Endothelial cell of umbilical vein (primary cell): ENCODE measurements around the gene FBXL17. TPM values are rescaled to one million over a fixed set of nuclear protein-coding genes. Genes with fewer than 3 reads are reported as not detected.

Source experiments
- BruUV-seq: library from RNA; stranded (reverse); fragments of 400-500 nt; replicated peaks from 2 replicates; lab custom pipeline; 2021; lab: Mats Ljungman, UMichigan
- CTCF ChIA-PET: fragments of 300-600, 350-600 bp; sonication (Branson Sonifier 250); formaldehyde crosslinking; loops from one replicate; lab custom pipeline; 2021; ENCODE audit warnings: antibody characterized with exemption, inconsistent platforms; lab: Charles Lee
- POLR2A ChIA-PET: fragments of 300-600, 350-600 bp; sonication (Branson Sonifier 250); formaldehyde crosslinking; loops from one replicate; lab custom pipeline; 2021; ENCODE audit warnings: antibody characterized with exemption, inconsistent platforms; lab: Charles Lee
- DNase-seq: peaks from one replicate; pipeline ENCODE4 v3.0.0-alpha.2; 2011; ENCODE audit warnings: low read depth, low spot score
- FAIRE-seq: peaks from 2 replicates; lab custom pipeline; 2011; peaks lifted over from hg19 to GRCh38; lab: Jason Lieb, UNC
- H2AFZ ChIP-seq: 2 replicates; pipeline ENCODE4 v1.6.0; 2012; ENCODE audit warnings: low read depth, low read length, control low read depth, inconsistent platforms
- H3K27ac ChIP-seq: 2 replicates; pipeline ENCODE4 v1.5.1; 2011; ENCODE audit warnings: low read depth, mild to moderate bottlenecking, control low read depth, low read length, moderate library complexity; ENCODE audit not compliant: insufficient read depth
- H3K27me3 ChIP-seq, 2 experiments: 2 replicates each; pipeline versions ENCODE4 v1.6.0 to v1.6.1; 2011; ENCODE audit warnings: low read length in 2 of 2, mixed read lengths in 1 of 2; ENCODE audit not compliant: control insufficient read depth in 2 of 2, insufficient read depth in 2 of 2
- H3K36me3 ChIP-seq, 2 experiments: 2 replicates in 1 of 2; 3 replicates in 1 of 2; pipeline ENCODE4 v1.5.1; 2011; ENCODE audit warnings: low read length in 2 of 2, mild to moderate bottlenecking in 1 of 2, moderate library complexity in 1 of 2; ENCODE audit not compliant: control insufficient read depth in 2 of 2, insufficient read depth in 2 of 2; ENCODE audit errors: extremely low read depth in 1 of 2
- H3K4me1 ChIP-seq: 3 replicates; pipeline ENCODE4 v1.5.1; 2011; ENCODE audit warnings: mild to moderate bottlenecking, low read length; ENCODE audit not compliant: control insufficient read depth, insufficient read depth; ENCODE audit errors: extremely low read depth
- H3K4me2 ChIP-seq: 2 replicates; pipeline ENCODE4 v1.6.1; 2011; ENCODE audit warnings: low read length, control low read depth, mixed read lengths; ENCODE audit not compliant: insufficient read depth
- H3K4me3 ChIP-seq, 3 experiments: fragments of 200-600 bp in 1 of 3; sonication (generic), shearing (Covaris generic) in 1 of 3; replicated peaks in 1 of 3; 2 replicates each; pipeline ENCODE4 v1.5.1; 2011 to 2016; ENCODE audit warnings: control low read depth in 3 of 3, low read length in 3 of 3, mild to moderate bottlenecking in 2 of 3, inconsistent platforms in 1 of 3, low read depth in 1 of 3, moderate library complexity in 1 of 3; ENCODE audit not compliant: insufficient read depth in 1 of 3
- H3K79me2 ChIP-seq: 2 replicates; pipeline ENCODE4 v1.6.0; 2012; ENCODE audit warnings: low read length, inconsistent platforms; ENCODE audit not compliant: control insufficient read depth, insufficient read depth
- H3K9ac ChIP-seq: replicated peaks from 2 replicates; pipeline ENCODE3; 2011; ENCODE audit warnings: low read length, control low read depth; ENCODE audit not compliant: insufficient read depth; ENCODE audit errors: extremely low read depth
- H3K9me1 ChIP-seq: replicated peaks from 3 replicates; pipeline ENCODE4 v1.6.0; 2011; ENCODE audit warnings: mild to moderate bottlenecking, low read length; ENCODE audit not compliant: control insufficient read depth, insufficient read depth; ENCODE audit errors: extremely low read depth
- H3K9me3 ChIP-seq: replicated peaks from 2 replicates; pipeline ENCODE4 v1.5.1; 2012; ENCODE audit warnings: low read length, inconsistent platforms; ENCODE audit not compliant: control insufficient read depth, insufficient read depth
- H4K20me1 ChIP-seq: replicated peaks from 2 replicates; pipeline ENCODE3; 2011; ENCODE audit warnings: mild to moderate bottlenecking, low read length; ENCODE audit not compliant: control insufficient read depth, insufficient read depth; ENCODE audit errors: extremely low read depth
- EZH2 ChIP-seq: IDR thresholded peaks from 2 replicates; pipeline ENCODE4 v1.6.1; 2012; ENCODE audit warnings: borderline replicate concordance, low read depth, mild to moderate bottlenecking, moderate library complexity, low read length, inconsistent platforms; ENCODE audit not compliant: severe bottlenecking
- FOS ChIP-seq: IDR thresholded peaks from 2 replicates; pipeline ENCODE4 v1.6.1; 2011; ENCODE audit warnings: mild to moderate bottlenecking, low read length, moderate library complexity, borderline replicate concordance; ENCODE audit not compliant: insufficient read depth
- GATA2 ChIP-seq: IDR thresholded peaks from 2 replicates; pipeline ENCODE4 v1.7.0; 2011; ENCODE audit warnings: low read depth, mild to moderate bottlenecking, moderate library complexity, mixed read lengths, low read length; ENCODE audit not compliant: insufficient read length, insufficient read depth
- JUN ChIP-seq: IDR thresholded peaks from 2 replicates; pipeline ENCODE4 v1.6.1; 2011; ENCODE audit warnings: borderline replicate concordance, low read depth; ENCODE audit not compliant: insufficient read length, insufficient read depth
- MAX ChIP-seq: IDR thresholded peaks from 2 replicates; pipeline ENCODE4 v1.6.1; 2011; ENCODE audit not compliant: insufficient read depth, insufficient read length
- MYC ChIP-seq: IDR thresholded peaks from one replicate; pipeline ENCODE4 v1.6.1; 2011; ENCODE audit warnings: mild to moderate bottlenecking, low read depth, low read length
- POLR2A ChIP-seq: IDR thresholded peaks from 2 replicates; pipeline ENCODE4 v1.6.1; 2012; ENCODE audit warnings: low read depth, mild to moderate bottlenecking, control low read depth, low read length
- POLR2AphosphoS5 ChIP-seq: IDR thresholded peaks from 2 replicates; pipeline ENCODE4 v1.6.1; 2012; ENCODE audit warnings: low read depth, mild to moderate bottlenecking, control low read depth, low read length, moderate library complexity; ENCODE audit not compliant: insufficient read depth
- dilution Hi-C: fragments of 300-500 bp; cut with MboI; formaldehyde crosslinking; loops from one replicate; pipeline ENCODE4 v1.15.0; 2019; ENCODE audit warnings: low sequenced_read_pairs; ENCODE audit not compliant: extremely low pct_ligation_motif_present
- intact Hi-C: fragments of 100-400 bp; cut with micrococcal nuclease; formaldehyde crosslinking; loops from one replicate; pipeline ENCODE4 v1.10.0; 2022
- polyA plus RNA-seq, 4 experiments: library from polyadenylated mRNA; depleted of rRNA in 3 of 4; stranded (reverse) in 3 of 4; unstranded in 1 of 4; fragments of >200 nt; gene quantifications; 2 replicates each; pipeline versions ENCODE4 v1.2.1 to v1.2.3, GENCODE V29; 2011 to 2012; ENCODE audit warnings: missing spikeins in 1 of 4
- total RNA-seq: library from RNA; stranded (reverse); gene quantifications from 2 replicates; pipeline ENCODE4 v1.2.3, GENCODE V29; 2021
- TF ChIP-seq, protein P1 (sequence below), 2 donors: IDR thresholded peaks; 1 replicate in 1 of 2; 2 replicates in 1 of 2; pipeline ENCODE4 v1.5.1; 2011; ENCODE audit warnings: low read length in 2 of 2, mild to moderate bottlenecking in 2 of 2, moderate library complexity in 2 of 2, control low read depth in 1 of 2, inconsistent platforms in 1 of 2, low read depth in 1 of 2; ENCODE audit not compliant: insufficient read depth in 1 of 2; ENCODE audit errors: extremely low read depth in 1 of 2

The FBXL17 gene
- total and polyA plus RNA-seq, 2 donors (not counting 3 experiments of a cell fraction or from before 2014, with no cell fraction given), result 2.7 to 8.8 TPM

- Histone ChIP-seq H2AFZ (no peak overlapping the region), H4K20me1 (no peaks in the 10 kb centered on the region), H3K36me3 (no peaks in the 10 kb centered on the region), H3K9ac (no peak overlapping the region), H3K4me1 (no peaks in the 10 kb centered on the region), H3K4me2 (no peak overlapping the region), H3K4me3 (no peak overlapping the region), H3K27me3 (no peaks in the 10 kb centered on the region), H3K27ac (no peak overlapping the region), H3K9me1 (no peaks in the 10 kb centered on the region), H3K9me3 (no peaks in the 10 kb centered on the region), H3K79me2 (no peaks in the 10 kb centered on the region)
- CTCF ChIA-PET, result no interaction called here
- no TSS peak for BruUV-seq
- no peak for TF ChIP-seq JUN
- FAIRE-seq (peak; percentile 26), DNase-seq (no peak)
- POLR2A ChIA-PET, result no interaction called here
- dilution Hi-C loops, result no loop called here
- intact Hi-C loops, result no loop called here
Observed at GRCh38 chr5:108059334-108059733, 322.6 kb downstream of the FBXL17 start.

GRCh38 chr5:108054349-108054748 is 327.5 kb downstream of the FBXL17 start:
- H3K27me3 ChIP-seq, result no peaks in the 10 kb centered on the region
- no peaks in the 10 kb centered on the region for H3K9me1 ChIP-seq
- no peak overlapping the region for H3K9ac ChIP-seq
- H3K36me3 ChIP-seq, result no peaks in the 10 kb centered on the region
- FAIRE-seq (no peak), DNase-seq (no peak)
- POLR2A ChIA-PET, result no interaction called here
- dilution Hi-C loops (no loop called here), intact Hi-C loops (no loop called here)
- H2AFZ ChIP-seq, result no peak overlapping the region
- CTCF ChIA-PET, result no interaction called here
- H3K79me2 ChIP-seq, result no peaks in the 10 kb centered on the region
- H3K27ac ChIP-seq, result no peak overlapping the region
- no peak overlapping the region for H3K4me3 ChIP-seq
- no peaks in the 10 kb centered on the region for H3K9me3 ChIP-seq
- no peak overlapping the region for H3K4me2 ChIP-seq
- H4K20me1 ChIP-seq, result no peaks in the 10 kb centered on the region
- TF ChIP-seq EZH2 (no peak), MAX (no peak), GATA2 (no peak), POLR2AphosphoS5 (no peak), POLR2A (no peak), FOS (no peak), MYC (no peak), JUN (no peak)
- TF ChIP-seq, protein P1, sequence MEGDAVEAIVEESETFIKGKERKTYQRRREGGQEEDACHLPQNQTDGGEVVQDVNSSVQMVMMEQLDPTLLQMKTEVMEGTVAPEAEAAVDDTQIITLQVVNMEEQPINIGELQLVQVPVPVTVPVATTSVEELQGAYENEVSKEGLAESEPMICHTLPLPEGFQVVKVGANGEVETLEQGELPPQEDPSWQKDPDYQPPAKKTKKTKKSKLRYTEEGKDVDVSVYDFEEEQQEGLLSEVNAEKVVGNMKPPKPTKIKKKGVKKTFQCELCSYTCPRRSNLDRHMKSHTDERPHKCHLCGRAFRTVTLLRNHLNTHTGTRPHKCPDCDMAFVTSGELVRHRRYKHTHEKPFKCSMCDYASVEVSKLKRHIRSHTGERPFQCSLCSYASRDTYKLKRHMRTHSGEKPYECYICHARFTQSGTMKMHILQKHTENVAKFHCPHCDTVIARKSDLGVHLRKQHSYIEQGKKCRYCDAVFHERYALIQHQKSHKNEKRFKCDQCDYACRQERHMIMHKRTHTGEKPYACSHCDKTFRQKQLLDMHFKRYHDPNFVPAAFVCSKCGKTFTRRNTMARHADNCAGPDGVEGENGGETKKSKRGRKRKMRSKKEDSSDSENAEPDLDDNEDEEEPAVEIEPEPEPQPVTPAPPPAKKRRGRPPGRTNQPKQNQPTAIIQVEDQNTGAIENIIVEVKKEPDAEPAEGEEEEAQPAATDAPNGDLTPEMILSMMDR (IDR thresholded peaks at IDR 0.05; ENCODE audit: extremely low read depth in 1 of 2, insufficient read depth in 1 of 2, low read depth in 1 of 2, low read length in 2 of 2), result no peak
- no TSS peak for BruUV-seq
- no peaks in the 10 kb centered on the region for H3K4me1 ChIP-seq
